OCI-LY1 (cell line): ENCODE data around the gene CUBN.

Source experiments
- H2AFZ ChIP-seq: fragments of 200-600 bp; sonication (generic), shearing (Covaris generic); 2 replicates; pipeline ENCODE4 v1.6.0; 2014; ENCODE audit warnings: antibody characterized with exemption, mild to moderate bottlenecking, low read length
- H3F3A ChIP-seq: fragments of 200-600 bp; sonication (generic), shearing (Covaris generic); 2 replicates; pipeline ENCODE4 v1.6.0; 2014; ENCODE audit warnings: mild to moderate bottlenecking, antibody characterized with exemption, low read length, moderate library complexity; ENCODE audit not compliant: insufficient read depth
- H3K27ac ChIP-seq: fragments of 200-600 bp; sonication (generic); 2 replicates; pipeline ENCODE4 v1.5.1; 2014; ENCODE audit warnings: low read length, mixed run types, mild to moderate bottlenecking, low read depth; ENCODE audit not compliant: poor library complexity, severe bottlenecking
- H3K27me3 ChIP-seq: fragments of 200-600 bp; sonication (generic); 2 replicates; pipeline ENCODE4 v1.6.0; 2014; ENCODE audit warnings: antibody characterized with exemption, mild to moderate bottlenecking, low read length, moderate library complexity; ENCODE audit not compliant: insufficient read depth
- H3K36me3 ChIP-seq: fragments of 200-600 bp; sonication (generic); 2 replicates; pipeline ENCODE4 v1.6.1; 2014; ENCODE audit warnings: mild to moderate bottlenecking, antibody characterized with exemption, low read length, moderate library complexity, mixed read lengths; ENCODE audit not compliant: insufficient read depth
- H3K4me1 ChIP-seq: fragments of 200-600 bp; sonication (generic); 2 replicates; pipeline ENCODE4 v1.5.1; 2014; ENCODE audit warnings: mild to moderate bottlenecking, low read length, moderate library complexity; ENCODE audit not compliant: insufficient read depth, severe bottlenecking
- H3K4me2 ChIP-seq: fragments of 200-600 bp; sonication (generic), shearing (Covaris generic); 2 replicates; pipeline ENCODE4 v1.6.1; 2014; ENCODE audit warnings: low read length
- H3K4me3 ChIP-seq: fragments of 200-600 bp; sonication (generic); 2 replicates; pipeline ENCODE4 v1.5.1; 2014; ENCODE audit warnings: low read length, low read depth, mild to moderate bottlenecking, mixed read lengths; ENCODE audit not compliant: poor library complexity, severe bottlenecking
- H3K79me2 ChIP-seq: fragments of 200-600 bp; shearing (Covaris generic); 2 replicates; pipeline ENCODE4 v1.6.1; 2016; ENCODE audit warnings: mixed run types, low read length, mixed read lengths; ENCODE audit not compliant: insufficient read depth
- H3K9ac ChIP-seq: fragments of 200-600 bp; sonication (generic), shearing (Covaris generic); 2 replicates; pipeline ENCODE4 v1.6.1; 2014; ENCODE audit warnings: mild to moderate bottlenecking, low read length, mixed read lengths
- H3K9me2 ChIP-seq: fragments of 200-600 bp; sonication (generic), shearing (Covaris generic); 2 replicates; pipeline ENCODE4 v1.6.1; 2014; ENCODE audit warnings: low read depth, mild to moderate bottlenecking, low read length, mixed read lengths
- H3K9me3 ChIP-seq: fragments of 200-600 bp; shearing (Covaris generic); 2 replicates; pipeline ENCODE4 v1.6.1; 2014; ENCODE audit warnings: low read length, mixed read lengths
- H4K20me1 ChIP-seq: fragments of 200-600 bp; sonication (generic), shearing (Covaris generic); 2 replicates; pipeline ENCODE4 v1.6.0; 2016; ENCODE audit warnings: mild to moderate bottlenecking, low read length; ENCODE audit not compliant: insufficient read depth
- EZH2 ChIP-seq: fragments of 200-600 bp; sonication (generic), shearing (Covaris generic); IDR thresholded peaks from 2 replicates; pipeline ENCODE4 v1.8.0; 2017; ENCODE audit warnings: borderline replicate concordance, mixed run types, mild to moderate bottlenecking, antibody characterized with exemption, low read length, moderate library complexity, mixed read lengths
- TF ChIP-seq, protein P1 (sequence below): fragments of 200-600 bp; sonication (generic), shearing (Covaris generic); IDR thresholded peaks from 2 replicates; pipeline ENCODE4 v1.5.1; 2017; ENCODE audit warnings: mild to moderate bottlenecking, antibody characterized with exemption, low read length, moderate library complexity, mixed read lengths

Gene CUBN

GRCh38 chr10:17122052-17122451, 7.6 kb downstream of the CUBN start:
- Histone ChIP-seq H3K4me2 (no peak overlapping the region), H3K79me2 (no peaks in the 10 kb centered on the region), H3K36me3 (no peaks in the 10 kb centered on the region), H3K4me1 (no peaks in the 10 kb centered on the region), H3K9ac (no peak overlapping the region), H3F3A (no peaks in the 10 kb centered on the region), H2AFZ (no peak overlapping the region), H3K9me2 (no peaks in the 10 kb centered on the region), H3K27ac (no peak overlapping the region), H3K4me3 (no peak overlapping the region), H3K27me3 (no peaks in the 10 kb centered on the region), H4K20me1 (no peaks in the 10 kb centered on the region), H3K9me3 (no peaks in the 10 kb centered on the region)
- TF ChIP-seq, protein P1, sequence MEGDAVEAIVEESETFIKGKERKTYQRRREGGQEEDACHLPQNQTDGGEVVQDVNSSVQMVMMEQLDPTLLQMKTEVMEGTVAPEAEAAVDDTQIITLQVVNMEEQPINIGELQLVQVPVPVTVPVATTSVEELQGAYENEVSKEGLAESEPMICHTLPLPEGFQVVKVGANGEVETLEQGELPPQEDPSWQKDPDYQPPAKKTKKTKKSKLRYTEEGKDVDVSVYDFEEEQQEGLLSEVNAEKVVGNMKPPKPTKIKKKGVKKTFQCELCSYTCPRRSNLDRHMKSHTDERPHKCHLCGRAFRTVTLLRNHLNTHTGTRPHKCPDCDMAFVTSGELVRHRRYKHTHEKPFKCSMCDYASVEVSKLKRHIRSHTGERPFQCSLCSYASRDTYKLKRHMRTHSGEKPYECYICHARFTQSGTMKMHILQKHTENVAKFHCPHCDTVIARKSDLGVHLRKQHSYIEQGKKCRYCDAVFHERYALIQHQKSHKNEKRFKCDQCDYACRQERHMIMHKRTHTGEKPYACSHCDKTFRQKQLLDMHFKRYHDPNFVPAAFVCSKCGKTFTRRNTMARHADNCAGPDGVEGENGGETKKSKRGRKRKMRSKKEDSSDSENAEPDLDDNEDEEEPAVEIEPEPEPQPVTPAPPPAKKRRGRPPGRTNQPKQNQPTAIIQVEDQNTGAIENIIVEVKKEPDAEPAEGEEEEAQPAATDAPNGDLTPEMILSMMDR = no peak
- TF ChIP-seq EZH2 = no peak

GRCh38 chr10:17120694-17121093, 8.9 kb downstream of the CUBN start:
- H4K20me1 ChIP-seq = no peaks in the 10 kb centered on the region

GRCh38 chr10:17119845-17120244, 9.8 kb downstream of the CUBN start:
- Histone ChIP-seq H3K9ac (no peak overlapping the region), H3K79me2 (no peaks in the 10 kb centered on the region), H3K4me1 (no peaks in the 10 kb centered on the region), H3K27me3 (no peaks in the 10 kb centered on the region), H3F3A (no peaks in the 10 kb centered on the region), H4K20me1 (no peaks in the 10 kb centered on the region), H2AFZ (no peak overlapping the region), H3K4me3 (no peak overlapping the region), H3K27ac (no peak overlapping the region), H3K4me2 (no peak overlapping the region), H3K9me3 (no peaks in the 10 kb centered on the region), H3K36me3 (no peaks in the 10 kb centered on the region), H3K9me2 (no peaks in the 10 kb centered on the region)
- TF ChIP-seq EZH2 = no peak

More at GRCh38 chr10:17120694-17121093, 8.9 kb downstream of the CUBN start:
- Histone ChIP-seq H3K36me3 (no peaks in the 10 kb centered on the region), H3K9me2 (no peaks in the 10 kb centered on the region), H3K9me3 (no peaks in the 10 kb centered on the region), H3K27me3 (no peaks in the 10 kb centered on the region), H2AFZ (no peak overlapping the region), H3F3A (no peaks in the 10 kb centered on the region), H3K4me1 (no peaks in the 10 kb centered on the region), H3K27ac (no peak overlapping the region), H3K4me3 (no peak overlapping the region), H3K9ac (no peak overlapping the region), H3K79me2 (no peaks in the 10 kb centered on the region), H3K4me2 (no peak overlapping the region)
- TF ChIP-seq, protein P1 = no peak
- TF ChIP-seq EZH2 = no peak

DNA sequence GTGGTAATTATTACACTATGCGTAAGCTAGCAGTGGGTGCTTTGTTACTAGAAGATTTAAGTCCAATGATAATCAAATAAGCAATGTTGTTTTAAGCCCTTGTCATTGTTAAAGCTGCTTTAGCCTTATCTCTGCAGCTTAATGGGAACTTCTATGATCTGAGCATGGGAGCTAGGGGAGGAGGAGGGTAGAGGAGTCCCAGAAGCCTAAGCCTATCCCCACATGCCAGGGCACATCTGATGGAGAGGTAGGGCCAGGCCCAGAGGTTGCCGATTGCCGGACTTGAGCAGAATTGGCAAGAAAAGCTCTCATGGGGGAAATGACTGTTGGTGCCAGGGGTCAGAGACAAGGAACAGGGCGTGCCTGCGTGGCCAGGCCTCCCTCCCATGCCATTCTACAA, 13.4 kb downstream of the CUBN start:
- no peak overlapping the region for H3K4me3 ChIP-seq
- no peaks in the 10 kb centered on the region for H3F3A ChIP-seq
- TF ChIP-seq, protein P1 = no peak
- no peak for TF ChIP-seq EZH2
- H2AFZ ChIP-seq = no peak overlapping the region
- no peaks in the 10 kb centered on the region for H3K27me3 ChIP-seq
- H3K9me3 ChIP-seq = no peaks in the 10 kb centered on the region
- H3K79me2 ChIP-seq = no peaks in the 10 kb centered on the region
- H3K9me2 ChIP-seq = no peaks in the 10 kb centered on the region
- H3K4me2 ChIP-seq = no peak overlapping the region
- H3K36me3 ChIP-seq = no peaks in the 10 kb centered on the region
- H3K27ac ChIP-seq = no peak overlapping the region
- H4K20me1 ChIP-seq = no peaks in the 10 kb centered on the region
- H3K9ac ChIP-seq = no peak overlapping the region
- no peaks in the 10 kb centered on the region for H3K4me1 ChIP-seq
